NCI-H128 (cell line): ENCODE results near the gene PERCC1.

ENCODE experiments used
- DNase-seq: peaks from one replicate; lab custom pipeline; 2025; ENCODE audit not compliant: unreplicated experiment; lab: John Stamatoyannopoulos, UW

Gene PERCC1

GRCh38 chr16:1408171-1408837, 22.6 kb upstream of the PERCC1 start:
- peak; percentile 58 for DNase-seq

- DNase-seq, result no peak
Measured at GRCh38 chr16:1412847-1413246, 18.0 kb upstream of the PERCC1 start.

GRCh38 chr16:1413684-1414531, 17.0 kb upstream of the PERCC1 start:
- DNase-seq, result no peak

- DNase-seq, result peak; percentile 19
Measured at GRCh38 chr16:1414532-1415260, 16.2 kb upstream of the PERCC1 start, which contains the start of gene UNKL. Gene UNKL, minus strand, starts transcription at chr16:1414704. Its CDS starts 13 bp downstream, at chr16:1414691.

GRCh38 chr16:1416521-1416941, 14.3 kb upstream of the PERCC1 start:
- no peak for DNase-seq

GRCh38 chr16:1420111-1420539, 10.8 kb upstream of the PERCC1 start:
- DNase-seq, result no peak

- DNase-seq, result no peak
Measured at GRCh38 chr16:1422076-1422475, 8.8 kb upstream of the PERCC1 start.

GRCh38 chr16:1424028-1424427, 6.8 kb upstream of the PERCC1 start:
- no peak for DNase-seq

- DNase-seq, result no peak
Measured at GRCh38 chr16:1425616-1426370, 5.1 kb upstream of the PERCC1 start.

- DNase-seq, result no peak
Measured at GRCh38 chr16:1426734-1427471, 4.0 kb upstream of the PERCC1 start.

GRCh38 chr16:1427473-1428461, 3.1 kb upstream of the PERCC1 start:
- no peak for DNase-seq

GRCh38 chr16:1428511-1428910, 2.4 kb upstream of the PERCC1 start:
- no peak for DNase-seq

- DNase-seq, result no peak
Measured at GRCh38 chr16:1429012-1429411, 1.9 kb upstream of the PERCC1 start.

GRCh38 chr16:1429631-1430030, 1.2 kb upstream of the PERCC1 start:
- DNase-seq, result no peak

- DNase-seq, result no peak
Measured at GRCh38 chr16:1430214-1430758, 592 bp upstream of the PERCC1 start.

- no peak for DNase-seq
Measured at GRCh38 chr16:1431497-1432270, 806 bp downstream of the PERCC1 start.

- DNase-seq, result no peak
Measured at GRCh38 chr16:1432388-1433262, 1.7 kb downstream of the PERCC1 start.
